Measurements from ENCODE around the gene RAP1A. TPM values are rescaled to one million over a fixed set of nuclear protein-coding genes. Genes with fewer than 3 reads are reported as not detected.

Gene RAP1A
- polyA plus RNA-seq, 1 donor (not counting 4 experiments of a cell fraction or from before 2014, with no cell fraction given), result 70.3 TPM

DNA sequence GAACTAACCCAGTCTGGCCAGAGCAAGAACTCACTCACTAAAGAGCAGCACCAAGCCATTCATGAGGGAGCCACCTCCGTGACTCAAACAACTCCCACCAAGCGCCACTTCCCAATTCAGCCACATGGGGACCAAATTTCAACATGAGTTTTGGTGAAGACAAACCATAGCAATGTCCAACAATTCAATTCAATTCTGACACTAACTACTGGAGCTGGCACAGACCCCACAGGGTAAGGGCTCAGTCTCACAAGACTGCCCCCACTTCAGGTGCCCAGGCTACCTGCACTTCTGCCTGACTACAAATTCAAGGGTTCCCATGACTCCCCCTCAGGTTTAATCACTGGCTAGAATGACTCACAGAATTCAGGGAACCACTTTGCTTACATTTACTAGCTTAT, 48.8 kb upstream of the RAP1A start:
- H3K79me2 ChIP-seq (ENCODE audit: control insufficient read depth, insufficient read depth, low read length), result no peaks in the 10 kb centered on the region
- H3K4me1 ChIP-seq (ENCODE audit: control insufficient read depth, extremely low read depth, insufficient read depth, low read length), result no peaks in the 10 kb centered on the region
- H3K4me2 ChIP-seq (ENCODE audit: control insufficient read depth, extremely low read depth, insufficient read depth, low read depth, low read length), result no peak overlapping the region
- TF ChIP-seq, protein P1, sequence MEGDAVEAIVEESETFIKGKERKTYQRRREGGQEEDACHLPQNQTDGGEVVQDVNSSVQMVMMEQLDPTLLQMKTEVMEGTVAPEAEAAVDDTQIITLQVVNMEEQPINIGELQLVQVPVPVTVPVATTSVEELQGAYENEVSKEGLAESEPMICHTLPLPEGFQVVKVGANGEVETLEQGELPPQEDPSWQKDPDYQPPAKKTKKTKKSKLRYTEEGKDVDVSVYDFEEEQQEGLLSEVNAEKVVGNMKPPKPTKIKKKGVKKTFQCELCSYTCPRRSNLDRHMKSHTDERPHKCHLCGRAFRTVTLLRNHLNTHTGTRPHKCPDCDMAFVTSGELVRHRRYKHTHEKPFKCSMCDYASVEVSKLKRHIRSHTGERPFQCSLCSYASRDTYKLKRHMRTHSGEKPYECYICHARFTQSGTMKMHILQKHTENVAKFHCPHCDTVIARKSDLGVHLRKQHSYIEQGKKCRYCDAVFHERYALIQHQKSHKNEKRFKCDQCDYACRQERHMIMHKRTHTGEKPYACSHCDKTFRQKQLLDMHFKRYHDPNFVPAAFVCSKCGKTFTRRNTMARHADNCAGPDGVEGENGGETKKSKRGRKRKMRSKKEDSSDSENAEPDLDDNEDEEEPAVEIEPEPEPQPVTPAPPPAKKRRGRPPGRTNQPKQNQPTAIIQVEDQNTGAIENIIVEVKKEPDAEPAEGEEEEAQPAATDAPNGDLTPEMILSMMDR (optimal IDR thresholded peaks at IDR 0.05 in 1 of 3, IDR thresholded peaks at IDR 0.05 in 1 of 3, conservative IDR thresholded peaks at IDR 0.05 in 1 of 3; ENCODE audit: extremely low read depth in 1 of 3, insufficient read depth in 2 of 3, low read length in 3 of 3), result peak; percentile 21 to 43 (median 22)
- no peak for TF ChIP-seq EZH2 (IDR thresholded peaks at IDR 0.05; ENCODE audit: low read length)
- no peaks in the 10 kb centered on the region for H3K27me3 ChIP-seq (ENCODE audit: control insufficient read depth, extremely low read depth, insufficient read depth, low read length)
- H2AFZ ChIP-seq (ENCODE audit: control insufficient read depth, low read length), result no peak overlapping the region
- FAIRE-seq (no peak), DNase-seq (ENCODE audit: low read depth, low spot score) (no peak)
- no peaks in the 10 kb centered on the region for H3K9me3 ChIP-seq (ENCODE audit: control insufficient read depth, low read depth, low read length)
- no peaks in the 10 kb centered on the region for H3K36me3 ChIP-seq (ENCODE audit: control insufficient read depth in 2 of 2, extremely low read depth in 1 of 2, insufficient read depth in 2 of 2, low read length in 2 of 2)
- dilution Hi-C loops (cut with MboI; ENCODE audit: extremely low pct_ligation_motif_present, low sequenced_read_pairs), result no loop called here
- H3K27ac ChIP-seq (ENCODE audit: control insufficient read depth, insufficient read depth, low read length), result no peak overlapping the region
- H3K9me1 ChIP-seq (ENCODE audit: control insufficient read depth, extremely low read depth, insufficient read depth, low read length), result no peaks in the 10 kb centered on the region
- H4K20me1 ChIP-seq (ENCODE audit: control insufficient read depth, extremely low read depth, insufficient read depth, low read length), result no peaks in the 10 kb centered on the region
- no peak overlapping the region for H3K4me3 ChIP-seq (ENCODE audit: control insufficient read depth in 2 of 3, extremely low read depth in 1 of 3, insufficient read depth in 2 of 3, low read depth in 1 of 3, low read length in 3 of 3)
- H3K9ac ChIP-seq (ENCODE audit: control insufficient read depth, extremely low read depth, insufficient read depth, low read length), result no peak overlapping the region

DNA sequence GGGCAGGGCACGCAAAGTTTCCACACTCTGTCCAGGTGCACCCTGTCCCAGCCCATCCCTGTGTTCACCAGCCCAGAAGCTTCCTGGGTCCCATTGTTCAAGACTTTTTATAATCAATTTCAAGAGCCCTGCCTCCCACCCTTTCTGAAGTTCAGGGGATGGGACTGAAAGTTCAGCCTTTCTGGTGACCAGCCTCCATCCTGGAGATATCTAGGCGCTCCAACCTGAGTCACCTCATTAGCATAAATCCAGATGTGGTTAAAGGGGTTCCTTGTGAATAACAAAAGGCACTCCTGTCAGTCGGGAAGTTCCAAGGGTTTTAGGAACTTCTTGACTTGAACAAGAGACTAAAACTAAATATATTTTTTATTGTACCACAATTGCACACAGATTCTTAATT, 48.4 kb upstream of the RAP1A start:
- Histone ChIP-seq H3K9me1 (ENCODE audit: control insufficient read depth, extremely low read depth, insufficient read depth, low read length) (no peaks in the 10 kb centered on the region), H2AFZ (ENCODE audit: control insufficient read depth, low read length) (no peak overlapping the region), H3K9ac (ENCODE audit: control insufficient read depth, extremely low read depth, insufficient read depth, low read length) (no peak overlapping the region), H3K9me3 (ENCODE audit: control insufficient read depth, low read depth, low read length) (no peaks in the 10 kb centered on the region), H4K20me1 (ENCODE audit: control insufficient read depth, extremely low read depth, insufficient read depth, low read length) (no peaks in the 10 kb centered on the region), H3K36me3 (ENCODE audit: control insufficient read depth in 2 of 2, extremely low read depth in 1 of 2, insufficient read depth in 2 of 2, low read length in 2 of 2) (no peaks in the 10 kb centered on the region), H3K27ac (ENCODE audit: control insufficient read depth, insufficient read depth, low read length) (no peak overlapping the region), H3K4me1 (ENCODE audit: control insufficient read depth, extremely low read depth, insufficient read depth, low read length) (no peaks in the 10 kb centered on the region), H3K27me3 (ENCODE audit: control insufficient read depth, extremely low read depth, insufficient read depth, low read length) (no peaks in the 10 kb centered on the region), H3K4me2 (ENCODE audit: control insufficient read depth, extremely low read depth, insufficient read depth, low read depth, low read length) (no peak overlapping the region), H3K79me2 (ENCODE audit: control insufficient read depth, insufficient read depth, low read length) (no peaks in the 10 kb centered on the region), H3K4me3 (ENCODE audit: control insufficient read depth in 2 of 3, extremely low read depth in 1 of 3, insufficient read depth in 2 of 3, low read depth in 1 of 3, low read length in 3 of 3) (no peak overlapping the region)
- no peak for TF ChIP-seq EZH2 (IDR thresholded peaks at IDR 0.05; ENCODE audit: low read length)
- TF ChIP-seq, protein P1 (optimal IDR thresholded peaks at IDR 0.05 in 1 of 3, IDR thresholded peaks at IDR 0.05 in 1 of 3, conservative IDR thresholded peaks at IDR 0.05 in 1 of 3; ENCODE audit: extremely low read depth in 1 of 3, insufficient read depth in 2 of 3, low read length in 3 of 3), result no peak
- DNase-seq (ENCODE audit: low read depth, low spot score), result no peak
- FAIRE-seq, result no peak
- dilution Hi-C loops (cut with MboI; ENCODE audit: extremely low pct_ligation_motif_present, low sequenced_read_pairs), result no loop called here
